Motor neuron (in vitro differentiated cells): ENCODE data around the gene TNS1. TPM values are rescaled to one million over a fixed set of nuclear protein-coding genes. Genes with fewer than 3 reads are reported as not detected.

Experiments used
- ATAC-seq, 8 experiments: fragments of 200-7000 bp; cut with Tn5 transposase; replicated peaks in 6 of 8; 2 replicates each; pipeline ENCODE4 v1.8.0; 2021; ENCODE audit warnings: mild to moderate bottlenecking in 8 of 8, moderate library complexity in 8 of 8
- H3K27ac ChIP-seq, 2 donors: fragments of 250-450 bp; sonication (Bioruptor Pico); 2 replicates each; pipeline ENCODE4 v1.9.0; 2021; ENCODE audit warnings: antibody characterized with exemption in 2 of 2, mild to moderate bottlenecking in 2 of 2, moderate library complexity in 1 of 2
- H3K4me1 ChIP-seq, 2 donors: fragments of 250-450 bp; sonication (Bioruptor Pico); replicated peaks in 1 of 2; 2 replicates each; pipeline ENCODE4 v1.6.1; 2021; ENCODE audit warnings: antibody characterized with exemption in 2 of 2, mild to moderate bottlenecking in 2 of 2, moderate library complexity in 1 of 2
- H3K4me3 ChIP-seq, 5 donors: fragments of 250-450 bp; sonication (Bioruptor Pico); 2 replicates each; pipeline ENCODE4 v1.9.0; 2021; ENCODE audit warnings: antibody characterized with exemption in 5 of 5, mild to moderate bottlenecking in 5 of 5, moderate library complexity in 4 of 5
- WGBS, 10 experiments: fragments of 450-650 bp; shearing (Covaris generic); methylation state at CpG; one replicate each; pipeline ENCODE4 v1.0.0; 2022; 5-methylcytosine and 5-hydroxymethylcytosine counted together
- in situ Hi-C, 9 experiments: fragments of 400-800 bp; cut with MboI; loops; one replicate each; pipeline ENCODE4 v1.15.0; 2021; ENCODE audit warnings: low sequenced_read_pairs in 9 of 9, low pct_unique_long_range_greater_than_20kb in 2 of 9; ENCODE audit not compliant: unreplicated experiment in 9 of 9
- total RNA-seq, 8 experiments: library from RNA; unstranded; fragments of 300-600 nt; gene quantifications; 2 replicates each; pipeline versions ENCODE4 v1.2.3 to v1.2.4, GENCODE V29; 2022

Gene TNS1
- total RNA-seq, 8 experiments from 2014 or later = 2.3 to 41.7 (median 11.4) TPM

- WGBS, 10 experiments = 75 to 100% (median 83%) methylated on average over 2 to 5 of the region's 7 CpGs; no CpG with 5 or more reads in 3 of the 10 experiments
- in situ Hi-C loops = no loop called here
- Histone ChIP-seq H3K4me3 (no peak overlapping the region), H3K27ac (no peak overlapping the region), H3K4me1 (peaks cover 37 to 62% of the 10 kb centered on the region in 2 donors)
- no peak for ATAC-seq
These were observed 147.9 kb downstream of the TNS1 start for GRCh38 chr2:217854684-217855420.

- in situ Hi-C loops = no loop called here
- 93 to 100% (median 100%) methylated on average over 1 to 2 of the region's 3 CpGs; no CpG with 5 or more reads in 4 of the 10 experiments for WGBS, 10 experiments
- Histone ChIP-seq H3K4me3 (no peak overlapping the region), H3K27ac (no peak overlapping the region), H3K4me1 (peaks cover 37 to 59% of the 10 kb centered on the region in 2 donors)
- no peak for ATAC-seq
These were observed 148.8 kb downstream of the TNS1 start for GRCh38 chr2:217853961-217854360.

GRCh38 chr2:217853301-217853881 lies 149.4 kb downstream of the TNS1 start:
- peak in 6 of 8 experiments; percentile 3 to 74 (median 33) for ATAC-seq
- in situ Hi-C loops = no loop called here
- WGBS, 10 experiments = 0 to 100% (median 40%) methylated on average over 1 to 2 of the region's 6 CpGs; no CpG with 5 or more reads in 5 of the 10 experiments
- Histone ChIP-seq H3K4me1 (peaks cover 37 to 57% of the 10 kb centered on the region in 2 donors), H3K27ac (peak overlapping the region in 1 of 2 donors; percentile 63), H3K4me3 (no peak overlapping the region)

GRCh38 chr2:217852555-217853211 lies 150.1 kb downstream of the TNS1 start:
- peaks cover 30 to 50% of the 10 kb centered on the region in 2 donors for H3K4me1 ChIP-seq
- WGBS, 10 experiments = 32 to 75% (median 47%) methylated on average over 1 to 3 of the region's 9 CpGs; no CpG with 5 or more reads in 4 of the 10 experiments

GRCh38 chr2:217851191-217852020 lies 151.4 kb downstream of the TNS1 start:
- Histone ChIP-seq H3K4me3 (no peak overlapping the region), H3K4me1 (peaks cover 19 to 38% of the 10 kb centered on the region in 2 donors), H3K27ac (no peak overlapping the region)
- WGBS, 10 experiments = 88 to 100% methylated on average over 1 of the region's 2 CpGs; no CpG with 5 or more reads in 8 of the 10 experiments
- ATAC-seq = no peak
- in situ Hi-C loops = no loop called here

More at GRCh38 chr2:217852555-217853211, 150.1 kb downstream of the TNS1 start:
- in situ Hi-C loops = no loop called here
- no peak overlapping the region for H3K4me3 ChIP-seq
- peak overlapping the region in 1 of 2 donors; percentile 63 for H3K27ac ChIP-seq
- peak in 5 of 8 experiments; percentile 23 to 47 (median 31) for ATAC-seq

GRCh38 chr2:217849154-217849975 lies 153.4 kb downstream of the TNS1 start:
- H3K4me1 ChIP-seq = peaks cover 19 to 38% of the 10 kb centered on the region in 2 donors

GRCh38 chr2:217848351-217848957 lies 154.3 kb downstream of the TNS1 start:
- H3K4me1 ChIP-seq = peaks cover 16 to 35% of the 10 kb centered on the region in 2 donors
- in situ Hi-C loops = no loop called here
- H3K4me3 ChIP-seq = no peak overlapping the region
- no peak overlapping the region for H3K27ac ChIP-seq
- ATAC-seq = no peak
- WGBS, 10 experiments = 80 to 100% (median 94%) methylated on average over 3 to 9 of the region's 27 CpGs; no CpG with 5 or more reads in 5 of the 10 experiments

More at GRCh38 chr2:217849154-217849975, 153.4 kb downstream of the TNS1 start:
- no peak overlapping the region for H3K27ac ChIP-seq
- ATAC-seq = no peak
- in situ Hi-C loops = no loop called here
- H3K4me3 ChIP-seq = no peak overlapping the region
- WGBS, 10 experiments = 79 to 100% (median 90%) methylated on average over 1 to 5 of the region's 9 CpGs; no CpG with 5 or more reads in 5 of the 10 experiments

- H3K4me1 ChIP-seq = peaks cover 9 to 28% of the 10 kb centered on the region in 2 donors
- H3K27ac ChIP-seq = no peak overlapping the region
- no peak overlapping the region for H3K4me3 ChIP-seq
- in situ Hi-C loops = no loop called here
- 40 to 100% (median 75%) methylated on average over 1 to 8 of the region's 20 CpGs; no CpG with 5 or more reads in 3 of the 10 experiments for WGBS, 10 experiments
- no peak for ATAC-seq
These were observed 155.0 kb downstream of the TNS1 start for GRCh38 chr2:217847552-217848350.

GRCh38 chr2:217847115-217847514 lies 155.7 kb downstream of the TNS1 start:
- in situ Hi-C loops = no loop called here
- WGBS, 10 experiments = 80 to 100% (median 100%) methylated on average over 1 to 2 of the region's 2 CpGs; no CpG with 5 or more reads in 7 of the 10 experiments
- peaks cover 3 to 21% of the 10 kb centered on the region in 2 donors for H3K4me1 ChIP-seq
- no peak overlapping the region for H3K27ac ChIP-seq
- H3K4me3 ChIP-seq = no peak overlapping the region
- no peak for ATAC-seq

- Histone ChIP-seq H3K4me1 (peaks cover 2 to 13% of the 10 kb centered on the region in 2 donors), H3K4me3 (no peak overlapping the region), H3K27ac (no peak overlapping the region)
- in situ Hi-C loops = no loop called here
- no peak for ATAC-seq
- WGBS, 10 experiments = 0 to 100% (median 71%) methylated on average over 1 to 2 of the region's 3 CpGs; no CpG with 5 or more reads in 7 of the 10 experiments
These were observed 156.5 kb downstream of the TNS1 start for GRCh38 chr2:217846321-217846743.

GRCh38 chr2:217845301-217845700 lies 157.5 kb downstream of the TNS1 start:
- Histone ChIP-seq H3K4me3 (no peak overlapping the region), H3K27ac (no peak overlapping the region), H3K4me1 (peaks cover 0 to 5% of the 10 kb centered on the region in 2 donors)
- ATAC-seq = no peak
- in situ Hi-C loops = no loop called here
- 83 to 100% (median 94%) methylated on average over 1 of the region's 1 CpG; no CpG with 5 or more reads in 4 of the 10 experiments for WGBS, 10 experiments
